ENCODE results near the gene ARID3A.
A peak's percentile ranks its signal among the peaks of the same experiment; 100 is the strongest.
"Not testable (repeated sequence)": the region's sequence is repeated elsewhere in the genome, so short reads cannot be mapped to it uniquely, and the experiment has no call there.

ARID3A gene

DNA sequence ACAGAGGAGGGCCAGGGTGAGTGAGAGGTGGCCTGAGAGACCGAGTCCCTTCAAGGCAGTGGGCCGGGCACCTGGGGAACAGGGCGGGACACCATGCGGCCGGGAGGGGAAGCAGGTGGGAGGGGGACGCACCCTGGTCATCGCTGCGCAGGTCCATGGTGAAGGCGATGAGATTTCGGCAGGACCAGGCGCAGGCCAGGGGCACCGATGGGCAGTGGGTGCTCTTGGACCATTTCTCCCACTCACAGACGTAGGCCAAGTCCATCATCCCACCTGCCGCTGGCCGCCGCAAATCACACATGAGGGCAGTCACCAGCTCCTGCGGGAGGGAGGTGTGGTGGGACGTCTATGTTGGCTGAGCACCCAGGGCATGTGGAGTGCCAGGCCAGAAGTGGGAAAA lies 35.0 kb upstream of the ARID3A start:
- TF ChIP-seq, protein P1, sequence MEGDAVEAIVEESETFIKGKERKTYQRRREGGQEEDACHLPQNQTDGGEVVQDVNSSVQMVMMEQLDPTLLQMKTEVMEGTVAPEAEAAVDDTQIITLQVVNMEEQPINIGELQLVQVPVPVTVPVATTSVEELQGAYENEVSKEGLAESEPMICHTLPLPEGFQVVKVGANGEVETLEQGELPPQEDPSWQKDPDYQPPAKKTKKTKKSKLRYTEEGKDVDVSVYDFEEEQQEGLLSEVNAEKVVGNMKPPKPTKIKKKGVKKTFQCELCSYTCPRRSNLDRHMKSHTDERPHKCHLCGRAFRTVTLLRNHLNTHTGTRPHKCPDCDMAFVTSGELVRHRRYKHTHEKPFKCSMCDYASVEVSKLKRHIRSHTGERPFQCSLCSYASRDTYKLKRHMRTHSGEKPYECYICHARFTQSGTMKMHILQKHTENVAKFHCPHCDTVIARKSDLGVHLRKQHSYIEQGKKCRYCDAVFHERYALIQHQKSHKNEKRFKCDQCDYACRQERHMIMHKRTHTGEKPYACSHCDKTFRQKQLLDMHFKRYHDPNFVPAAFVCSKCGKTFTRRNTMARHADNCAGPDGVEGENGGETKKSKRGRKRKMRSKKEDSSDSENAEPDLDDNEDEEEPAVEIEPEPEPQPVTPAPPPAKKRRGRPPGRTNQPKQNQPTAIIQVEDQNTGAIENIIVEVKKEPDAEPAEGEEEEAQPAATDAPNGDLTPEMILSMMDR (IDR thresholded peaks at IDR 0.05; ENCODE audit: low read depth, low read length, missing control alignments), result no peak
- no peak overlapping the region for H3K27ac ChIP-seq
- peaks cover 37% of the 10 kb centered on the region for H3K36me3 ChIP-seq (replicated peaks)
- in situ Hi-C loops (cut with HindIII; ENCODE audit: low pct_ligation_motif_present, low sequenced_read_pairs), result no loop called here
- DNase-seq, result no peak
- no peak overlapping the region for H3K4me3 ChIP-seq (ENCODE audit: low read depth, low read length)
- no peaks in the 10 kb centered on the region for H3K27me3 ChIP-seq (replicated peaks)

DNA sequence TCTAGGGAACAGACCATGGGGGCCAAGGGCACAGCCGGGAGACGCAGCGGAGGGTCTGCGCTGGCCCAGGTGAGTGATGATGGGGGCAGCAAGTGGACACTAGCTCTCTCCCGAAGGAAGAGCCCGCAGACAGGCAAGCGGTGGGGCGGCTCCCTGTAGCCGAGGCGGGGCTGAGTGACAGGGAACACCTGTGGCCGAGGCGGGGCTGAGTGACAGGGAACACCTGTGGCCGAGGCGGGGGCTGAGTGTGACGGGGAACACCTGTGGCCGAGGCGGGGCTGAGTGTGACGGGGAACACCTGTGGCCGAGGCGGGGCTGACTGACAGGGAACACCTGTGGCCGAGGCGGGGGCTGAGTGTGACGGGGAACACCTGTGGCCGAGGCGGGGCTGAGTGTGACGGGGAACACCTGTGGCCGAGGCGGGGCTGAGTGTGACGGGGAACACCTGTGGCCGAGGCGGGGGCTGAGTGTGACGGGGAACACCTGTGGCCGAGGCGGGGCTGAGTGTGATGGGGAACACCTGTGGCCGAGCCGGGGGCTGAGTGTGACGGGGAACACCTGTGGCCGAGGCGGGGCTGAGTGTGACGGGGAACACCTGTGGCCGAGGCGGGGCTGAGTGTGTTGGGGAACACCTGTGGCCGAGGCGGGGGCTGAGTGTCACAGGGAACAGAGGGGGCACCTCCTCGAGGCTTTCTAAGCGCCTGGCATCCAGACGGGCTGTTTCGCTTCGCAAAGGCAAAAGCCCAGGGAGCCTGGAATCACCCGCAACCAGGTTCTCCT lies 34.2 kb upstream of the ARID3A start:
- DNase-seq; in situ Hi-C loops (cut with HindIII; ENCODE audit: low pct_ligation_motif_present, low sequenced_read_pairs); H3K27me3 ChIP-seq (replicated peaks); H3K27ac ChIP-seq: not testable (repeated sequence)
- peaks cover 32% of the 10 kb centered on the region for H3K36me3 ChIP-seq (replicated peaks)
- H3K4me3 ChIP-seq (ENCODE audit: low read depth, low read length), result peak overlapping the region; percentile 79

DNA sequence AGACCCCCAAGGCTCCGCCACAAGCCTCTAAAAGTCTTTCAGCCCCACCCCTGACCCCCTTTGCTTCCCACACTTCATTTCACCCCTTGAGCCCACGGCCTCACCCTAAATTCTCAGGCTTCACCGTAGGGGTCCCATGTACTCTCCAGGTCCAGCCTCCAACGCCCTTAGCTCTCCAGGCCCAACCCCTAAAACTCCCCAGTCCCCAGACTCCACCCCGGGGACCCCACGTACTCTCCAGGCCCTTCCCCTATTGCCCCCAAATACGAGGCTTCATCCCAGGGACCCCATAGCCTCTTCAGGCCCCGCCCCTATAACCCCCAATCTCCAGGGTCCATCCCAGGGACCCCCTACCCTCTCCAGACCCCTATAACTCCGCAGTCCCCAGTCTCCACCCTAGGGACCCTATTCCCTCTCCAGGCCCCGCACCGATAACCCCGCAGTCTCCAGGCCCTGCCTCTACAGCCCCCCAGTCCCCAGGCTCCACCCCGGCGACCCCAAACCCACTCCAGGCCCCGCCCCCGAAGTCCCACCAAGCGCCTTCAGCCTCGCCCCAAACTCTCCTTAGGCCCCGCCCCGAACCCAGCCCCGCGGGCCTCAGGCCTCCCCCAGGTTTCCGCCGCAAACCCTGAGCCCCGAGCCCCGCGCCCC lies 33.5 kb upstream of the ARID3A start:
- peaks cover 25% of the 10 kb centered on the region for H3K36me3 ChIP-seq (replicated peaks)
- H3K27me3 ChIP-seq (replicated peaks), result no peaks in the 10 kb centered on the region
- H3K4me3 ChIP-seq (ENCODE audit: low read depth, low read length), result peak overlapping the region; percentile 79
- H3K27ac ChIP-seq, result peak overlapping the region; percentile 42
- DNase-seq, result no peak
- TF ChIP-seq, protein P1 (IDR thresholded peaks at IDR 0.05; ENCODE audit: low read depth, low read length, missing control alignments), result no peak
- in situ Hi-C loops (cut with HindIII; ENCODE audit: low pct_ligation_motif_present, low sequenced_read_pairs), result no loop called here

DNA sequence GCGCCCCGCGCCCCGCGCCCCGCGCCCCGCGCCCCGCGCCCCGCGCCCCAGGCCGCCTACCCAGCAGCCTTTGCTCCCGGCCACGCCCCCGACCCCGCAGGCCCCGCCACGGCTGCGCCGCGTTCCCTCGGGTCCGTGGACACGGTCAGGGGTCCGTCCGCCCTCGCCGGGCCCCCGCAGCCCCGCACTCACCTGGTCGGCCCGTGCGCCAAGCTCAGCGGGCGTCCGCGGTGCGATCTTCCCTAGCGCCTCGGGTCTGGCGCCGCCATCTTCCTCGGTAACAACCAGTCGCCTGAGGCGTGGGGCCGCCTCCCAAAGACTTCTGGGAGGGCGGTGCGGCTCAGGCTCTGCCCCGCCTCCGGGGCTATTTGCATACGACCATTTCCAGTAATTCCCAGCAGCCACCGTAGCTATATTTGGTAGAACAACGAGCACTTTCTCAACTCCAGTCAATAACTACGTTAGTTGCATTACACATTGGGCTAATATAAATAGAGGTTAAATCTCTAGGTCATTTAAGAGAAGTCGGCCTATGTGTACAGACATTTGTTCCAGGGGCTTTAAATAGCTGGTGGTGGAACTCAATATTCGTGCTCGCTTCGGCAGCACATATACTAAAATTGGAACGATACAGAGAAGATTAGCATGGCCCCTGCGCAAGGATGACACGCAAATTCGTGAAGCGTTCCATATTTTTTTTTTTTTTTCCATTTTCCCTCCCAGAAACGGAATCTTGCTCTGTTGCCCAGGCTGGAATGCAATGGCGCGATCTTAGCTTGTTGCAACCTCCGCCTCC lies 32.7 kb upstream of the ARID3A start, which contains the start of the genes MED16 and RNU6-9:
Gene MED16, minus strand, starts transcription at position 294 of the 796 bp plus-strand sequence. CDS start 2,056 bp downstream, outside the sequence.
Gene RNU6-9, plus strand, starts transcription at position 591 of the 796 bp plus-strand sequence.
- Histone ChIP-seq H3K27me3 (replicated peaks) (no peaks in the 10 kb centered on the region), H3K36me3 (replicated peaks) (peaks cover 28% of the 10 kb centered on the region), H3K4me3 (ENCODE audit: low read depth, low read length) (peak within 1 kb of the TSS; percentile 79), H3K27ac (peak within 1 kb of the TSS; percentile 94)
- in situ Hi-C loops (cut with HindIII; ENCODE audit: low pct_ligation_motif_present, low sequenced_read_pairs), result no loop called here
- DNase-seq, result peak; percentile 84
- TF ChIP-seq, protein P1 (IDR thresholded peaks at IDR 0.05; ENCODE audit: low read depth, low read length, missing control alignments), result no peak

DNA sequence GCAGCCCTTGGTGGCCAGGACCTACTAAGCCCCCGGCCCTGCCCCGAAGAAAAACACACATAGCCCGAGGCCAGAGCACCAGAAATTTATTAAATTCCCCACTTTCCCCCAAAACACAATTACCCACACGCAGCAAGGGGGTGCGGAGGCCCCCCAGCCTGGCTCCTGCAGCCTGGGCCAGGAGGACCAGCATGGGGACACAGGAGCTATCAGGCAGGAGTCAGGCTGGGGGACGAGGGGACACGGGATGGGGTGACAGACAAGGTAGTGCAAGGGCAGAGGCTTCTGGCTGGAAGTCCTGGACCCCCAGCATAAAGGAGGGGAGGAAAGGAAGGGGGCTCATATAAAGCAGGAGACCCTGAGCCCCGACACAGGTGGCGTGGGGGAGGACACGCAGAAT lies 29.4 kb upstream of the ARID3A start:
- H3K27me3 ChIP-seq (replicated peaks), result no peaks in the 10 kb centered on the region
- H3K36me3 ChIP-seq (replicated peaks), result peaks cover 24% of the 10 kb centered on the region
- in situ Hi-C loops (cut with HindIII; ENCODE audit: low pct_ligation_motif_present, low sequenced_read_pairs), result no loop called here
- TF ChIP-seq, protein P1 (IDR thresholded peaks at IDR 0.05; ENCODE audit: low read depth, low read length, missing control alignments), result no peak
- H3K27ac ChIP-seq, result no peak overlapping the region
- no peak for DNase-seq
- H3K4me3 ChIP-seq (ENCODE audit: low read depth, low read length), result no peak overlapping the region

DNA sequence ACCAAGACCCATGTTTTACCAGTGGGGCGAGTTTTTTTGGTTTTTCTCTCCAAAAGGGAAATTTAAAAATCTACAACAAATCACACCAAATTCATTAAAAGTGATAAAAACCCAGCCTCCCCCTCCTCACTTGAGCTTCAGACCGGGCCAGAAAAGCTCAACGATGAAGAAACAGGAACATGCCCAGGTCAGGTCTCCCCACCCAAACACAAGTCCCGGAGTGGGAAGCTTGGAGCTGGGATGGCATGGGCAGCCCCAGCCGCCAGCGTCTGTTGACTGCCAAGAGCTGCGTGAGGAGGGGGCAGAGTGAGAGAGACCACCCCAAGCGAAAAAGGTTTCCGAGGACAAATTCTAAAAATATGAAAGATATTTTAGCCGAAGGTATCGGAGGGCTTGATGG lies 28.8 kb upstream of the ARID3A start:
- Histone ChIP-seq H3K27ac (no peak overlapping the region), H3K4me3 (ENCODE audit: low read depth, low read length) (no peak overlapping the region), H3K27me3 (replicated peaks) (no peaks in the 10 kb centered on the region), H3K36me3 (replicated peaks) (peaks cover 27% of the 10 kb centered on the region)
- DNase-seq, result no peak
- in situ Hi-C loops (cut with HindIII; ENCODE audit: low pct_ligation_motif_present, low sequenced_read_pairs), result no loop called here
- TF ChIP-seq, protein P1 (IDR thresholded peaks at IDR 0.05; ENCODE audit: low read depth, low read length, missing control alignments), result no peak
